H1 (cell line): ENCODE results near the gene KCNAB2. TPM values are rescaled to one million over a fixed set of nuclear protein-coding genes. Genes with fewer than 3 reads are reported as not detected.

Experiments used
- ASH2L ChIP-seq: fragments of 200-600, 300-600 bp; sonication (generic); IDR thresholded peaks from one replicate; pipeline ENCODE4 v1.7.1; 2017; ENCODE audit warnings: low read length
- polyA plus RNA-seq, 7 experiments: library from polyadenylated mRNA; depleted of rRNA in 3 of 7; stranded (reverse) in 5 of 7; unstranded in 2 of 7; fragments of >200 nt in 5 of 7; fragments of 200-250 nt in 2 of 7; gene quantifications; 1 replicate in 5 of 7; 2 replicates in 1 of 7; 4 replicates in 1 of 7; pipeline versions ENCODE4 v1.2.1 to v1.2.3, GENCODE V29; 2011 to 2013; ENCODE audit warnings: missing spikeins in 2 of 7, mixed read lengths in 2 of 7
- total RNA-seq: library from RNA; stranded (reverse); fragmentation: NEBNext Ultra II Directional; extraction: Animal tissue kit (Norgen Biotek cat#: 25700); gene quantifications from 2 replicates; pipeline ENCODE4 v1.2.1, GENCODE V29; 2021

KCNAB2 gene
- total and polyA plus RNA-seq, 2 of the 8 experiments (the other 6 are each of a cell fraction or from before 2014, with no cell fraction given), result 4.5 to 7.0 TPM

GRCh38 chr1:6097824-6098223 lies 52.1 kb downstream of the KCNAB2 start (continued):
- TF ChIP-seq ASH2L, result no peak
